OCI-LY7 (cell line): Measurements from ENCODE around the gene PPP4R4.

Experiments
- EZH2phosphoT487 ChIP-seq: fragments of 200-600 bp; sonication (generic); IDR thresholded peaks from 2 replicates; pipeline ENCODE4 v1.6.1; 2018; ENCODE audit warnings: low read depth, borderline replicate concordance, mild to moderate bottlenecking, mixed run types, antibody characterized with exemption, low read length, moderate library complexity, mixed read lengths
- TF ChIP-seq, protein P1 (sequence below): fragments of 200-600 bp; sonication (generic); conservative IDR thresholded peaks from 2 replicates; pipeline ENCODE4 v1.5.1; 2014; ENCODE audit warnings: mild to moderate bottlenecking, antibody characterized with exemption, low read length, moderate library complexity, mixed read lengths

- TF ChIP-seq, protein P1, sequence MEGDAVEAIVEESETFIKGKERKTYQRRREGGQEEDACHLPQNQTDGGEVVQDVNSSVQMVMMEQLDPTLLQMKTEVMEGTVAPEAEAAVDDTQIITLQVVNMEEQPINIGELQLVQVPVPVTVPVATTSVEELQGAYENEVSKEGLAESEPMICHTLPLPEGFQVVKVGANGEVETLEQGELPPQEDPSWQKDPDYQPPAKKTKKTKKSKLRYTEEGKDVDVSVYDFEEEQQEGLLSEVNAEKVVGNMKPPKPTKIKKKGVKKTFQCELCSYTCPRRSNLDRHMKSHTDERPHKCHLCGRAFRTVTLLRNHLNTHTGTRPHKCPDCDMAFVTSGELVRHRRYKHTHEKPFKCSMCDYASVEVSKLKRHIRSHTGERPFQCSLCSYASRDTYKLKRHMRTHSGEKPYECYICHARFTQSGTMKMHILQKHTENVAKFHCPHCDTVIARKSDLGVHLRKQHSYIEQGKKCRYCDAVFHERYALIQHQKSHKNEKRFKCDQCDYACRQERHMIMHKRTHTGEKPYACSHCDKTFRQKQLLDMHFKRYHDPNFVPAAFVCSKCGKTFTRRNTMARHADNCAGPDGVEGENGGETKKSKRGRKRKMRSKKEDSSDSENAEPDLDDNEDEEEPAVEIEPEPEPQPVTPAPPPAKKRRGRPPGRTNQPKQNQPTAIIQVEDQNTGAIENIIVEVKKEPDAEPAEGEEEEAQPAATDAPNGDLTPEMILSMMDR = no peak
- TF ChIP-seq EZH2phosphoT487 = no peak
These were observed 15.8 kb upstream of the PPP4R4 start for GRCh38 chr14:94158239-94158883.
